Skeletal muscle satellite cell (primary cell): ENCODE results near the gene CDK5R1.

ENCODE experiments used
- H3K27me3 ChIP-seq: 2 replicates; pipeline ENCODE4 v1.7.0; 2013; ENCODE audit warnings: low read length; ENCODE audit not compliant: control insufficient read depth, insufficient read depth
- H3K36me3 ChIP-seq: 2 replicates; pipeline ENCODE4 v1.7.0; 2013; ENCODE audit warnings: mild to moderate bottlenecking, control low read depth, low read length; ENCODE audit not compliant: insufficient read depth
- H3K4me1 ChIP-seq: 2 replicates; pipeline ENCODE4 v1.7.0; 2013; ENCODE audit warnings: low read length; ENCODE audit not compliant: control insufficient read depth, insufficient read depth
- H3K4me2 ChIP-seq: 2 replicates; pipeline ENCODE4 v1.7.0; 2013; ENCODE audit warnings: mild to moderate bottlenecking, low read length
- H3K4me3 ChIP-seq: 2 replicates; pipeline ENCODE4 v1.7.0; 2013; ENCODE audit warnings: low read length
- H3K9ac ChIP-seq: 2 replicates; pipeline ENCODE4 v1.7.0; 2013; ENCODE audit warnings: mild to moderate bottlenecking, low read depth, low read length, moderate library complexity
- H3K9me3 ChIP-seq: replicated peaks from 2 replicates; pipeline ENCODE4 v1.7.0; 2013; ENCODE audit warnings: mild to moderate bottlenecking, control low read depth, low read length

CDK5R1 gene

GRCh38 chr17:32487473-32488176 is 832 bp downstream of the CDK5R1 start:
- H3K4me1 ChIP-seq, result peaks cover 30% of the 10 kb centered on the region
- H3K9me3 ChIP-seq, result no peaks in the 10 kb centered on the region
- H3K36me3 ChIP-seq, result peaks cover 12% of the 10 kb centered on the region
- peak overlapping the region; percentile 74 for H3K9ac ChIP-seq
- H3K4me3 ChIP-seq, result peak overlapping the region; percentile 84
- H3K27me3 ChIP-seq, result no peaks in the 10 kb centered on the region
- peak overlapping the region; percentile 84 for H3K4me2 ChIP-seq

GRCh38 chr17:32488177-32488542 is 1.4 kb downstream of the CDK5R1 start:
- Histone ChIP-seq H3K4me3 (peak overlapping the region; percentile 84), H3K4me2 (peak overlapping the region; percentile 84), H3K9me3 (no peaks in the 10 kb centered on the region), H3K36me3 (peaks cover 12% of the 10 kb centered on the region), H3K27me3 (no peaks in the 10 kb centered on the region), H3K4me1 (peaks cover 30% of the 10 kb centered on the region), H3K9ac (no peak overlapping the region)

GRCh38 chr17:32488604-32489180 is 1.9 kb downstream of the CDK5R1 start:
- Histone ChIP-seq H3K4me3 (no peak overlapping the region), H3K27me3 (no peaks in the 10 kb centered on the region), H3K9ac (peak overlapping the region; percentile 0), H3K36me3 (peaks cover 12% of the 10 kb centered on the region), H3K4me2 (no peak overlapping the region), H3K9me3 (no peaks in the 10 kb centered on the region), H3K4me1 (peaks cover 30% of the 10 kb centered on the region)

- Histone ChIP-seq H3K4me2 (no peak overlapping the region), H3K4me1 (peaks cover 33% of the 10 kb centered on the region), H3K27me3 (no peaks in the 10 kb centered on the region), H3K9ac (no peak overlapping the region), H3K36me3 (peaks cover 12% of the 10 kb centered on the region), H3K4me3 (no peak overlapping the region), H3K9me3 (no peaks in the 10 kb centered on the region)
Measured at GRCh38 chr17:32489320-32490100, 2.7 kb downstream of the CDK5R1 start.

GRCh38 chr17:32490101-32490482 is 3.3 kb downstream of the CDK5R1 start:
- H3K36me3 ChIP-seq, result peaks cover 12% of the 10 kb centered on the region
- H3K9me3 ChIP-seq, result no peaks in the 10 kb centered on the region
- H3K4me3 ChIP-seq, result no peak overlapping the region
- no peak overlapping the region for H3K4me2 ChIP-seq
- H3K9ac ChIP-seq, result no peak overlapping the region
- H3K4me1 ChIP-seq, result peaks cover 39% of the 10 kb centered on the region
- no peaks in the 10 kb centered on the region for H3K27me3 ChIP-seq

- H3K9ac ChIP-seq, result no peak overlapping the region
Measured at GRCh38 chr17:32491371-32492263, 4.8 kb downstream of the CDK5R1 start.

GRCh38 chr17:32492264-32492589 is 5.4 kb downstream of the CDK5R1 start:
- no peaks in the 10 kb centered on the region for H3K9me3 ChIP-seq
- peaks cover 12% of the 10 kb centered on the region for H3K36me3 ChIP-seq
- peaks cover 53% of the 10 kb centered on the region for H3K4me1 ChIP-seq
- no peaks in the 10 kb centered on the region for H3K27me3 ChIP-seq
- H3K4me2 ChIP-seq, result no peak overlapping the region
- no peak overlapping the region for H3K4me3 ChIP-seq
- no peak overlapping the region for H3K9ac ChIP-seq

More at GRCh38 chr17:32491371-32492263, 4.8 kb downstream of the CDK5R1 start:
- Histone ChIP-seq H3K4me3 (no peak overlapping the region), H3K4me2 (no peak overlapping the region), H3K4me1 (peaks cover 47% of the 10 kb centered on the region), H3K36me3 (peaks cover 12% of the 10 kb centered on the region), H3K9me3 (no peaks in the 10 kb centered on the region), H3K27me3 (no peaks in the 10 kb centered on the region)

- Histone ChIP-seq H3K27me3 (no peaks in the 10 kb centered on the region), H3K4me2 (no peak overlapping the region), H3K4me3 (no peak overlapping the region), H3K4me1 (peaks cover 54% of the 10 kb centered on the region), H3K36me3 (peaks cover 12% of the 10 kb centered on the region), H3K9ac (no peak overlapping the region), H3K9me3 (no peaks in the 10 kb centered on the region)
Measured at GRCh38 chr17:32492648-32493289, 6.0 kb downstream of the CDK5R1 start.

GRCh38 chr17:32493571-32493970 is 6.8 kb downstream of the CDK5R1 start:
- Histone ChIP-seq H3K9me3 (no peaks in the 10 kb centered on the region), H3K9ac (no peak overlapping the region), H3K4me1 (peaks cover 56% of the 10 kb centered on the region), H3K4me3 (no peak overlapping the region), H3K36me3 (peaks cover 12% of the 10 kb centered on the region), H3K4me2 (no peak overlapping the region), H3K27me3 (no peaks in the 10 kb centered on the region)

GRCh38 chr17:32493976-32494513 is 7.3 kb downstream of the CDK5R1 start:
- H3K27me3 ChIP-seq, result no peaks in the 10 kb centered on the region
- H3K4me3 ChIP-seq, result no peak overlapping the region
- H3K9me3 ChIP-seq, result no peaks in the 10 kb centered on the region
- peaks cover 11% of the 10 kb centered on the region for H3K36me3 ChIP-seq
- H3K4me2 ChIP-seq, result peak overlapping the region; percentile 45
- peaks cover 56% of the 10 kb centered on the region for H3K4me1 ChIP-seq
- no peak overlapping the region for H3K9ac ChIP-seq
